HCT116 (cell line): ENCODE data around the gene NR4A1. TPM values are rescaled to one million over a fixed set of nuclear protein-coding genes. Genes with fewer than 3 reads are reported as not detected.

Source experiments
- ATAC-seq: fragments of 200-7000 bp; cut with Tn5 transposase; 2 replicates; pipeline ENCODE4 v1.9.1; 2020; ENCODE audit warnings: mild to moderate bottlenecking, moderate library complexity
- Bru-seq: library from RNA; stranded (reverse); fragments of 400-500 nt; gene quantifications from one replicate; lab custom pipeline; 2021; lab: Mats Ljungman, UMichigan
- BruChase-seq, 2 experiments: library from RNA; stranded (reverse); fragments of 400-500 nt; gene quantifications; one replicate each; lab custom pipeline; 2021; lab: Mats Ljungman, UMichigan
- BruUV-seq: library from RNA; stranded (reverse); fragments of 400-500 nt; replicated peaks from 2 replicates; lab custom pipeline; 2021; lab: Mats Ljungman, UMichigan
- CTCF ChIA-PET: fragments of 300-600 bp; sonication (Branson Sonifier 250); formaldehyde crosslinking; loops from one replicate; lab custom pipeline; 2021; ENCODE audit warnings: antibody characterized with exemption; lab: Charles Lee
- POLR2A ChIA-PET: fragments of 300-600, 350-600 bp; sonication (Branson Sonifier 250); formaldehyde crosslinking; loops from one replicate; lab custom pipeline; 2021; ENCODE audit warnings: antibody characterized with exemption; lab: Charles Lee
- RAD21 ChIA-PET, 2 experiments: fragments of 300-600 bp; sonication (Branson Sonifier 250); formaldehyde crosslinking; loops; one replicate each; lab custom pipeline; 2023; ENCODE audit warnings: low total read pairs in 2 of 2; ENCODE audit not compliant: uncharacterized antibody in 2 of 2, unreplicated experiment in 2 of 2, low non-redundant PET in 1 of 2; lab: Charles Lee
- DNase-seq: peaks from one replicate; pipeline ENCODE4 v3.0.0-alpha.2; 2010; ENCODE audit warnings: low read depth, low spot score
- H2AFZ ChIP-seq: fragments of 200-600 bp; shearing (Covaris generic), sonication (generic); 2 replicates; pipeline ENCODE4 v1.6.1; 2017; ENCODE audit warnings: low read depth, mixed run types, mixed read lengths, antibody characterized with exemption, low read length; ENCODE audit not compliant: poor library complexity, severe bottlenecking
- H3K27ac ChIP-seq: 2 replicates; pipeline ENCODE4 v1.5.1; 2012; ENCODE audit warnings: low read depth, low read length
- H3K27me3 ChIP-seq: fragments of 200-600 bp; sonication (generic); 2 replicates; pipeline ENCODE4 v1.6.1; 2016; ENCODE audit warnings: mixed run types, low read length, mixed read lengths; ENCODE audit not compliant: insufficient read depth
- H3K36me3 ChIP-seq, 2 experiments: fragments of 200-500 bp in 1 of 2; fragments of 200-600 bp in 1 of 2; sonication (Bioruptor generic) in 1 of 2; sonication (generic) in 1 of 2; 2 replicates each; pipeline versions ENCODE4 v1.5.1 to v1.6.1; 2014 to 2016; ENCODE audit warnings: low read length in 2 of 2, inconsistent platforms in 1 of 2, mixed read lengths in 1 of 2, mixed run types in 1 of 2; ENCODE audit not compliant: insufficient read depth in 2 of 2, control insufficient read depth in 1 of 2
- H3K4me1 ChIP-seq, 2 experiments: fragments of 200-600 bp in 1 of 2; sonication (generic) in 1 of 2; 2 replicates each; pipeline versions ENCODE4 v1.5.1 to v1.6.1; 2012 to 2017; ENCODE audit warnings: low read length in 2 of 2, inconsistent platforms in 1 of 2, mild to moderate bottlenecking in 1 of 2, mixed read lengths in 1 of 2, mixed run types in 1 of 2, moderate library complexity in 1 of 2; ENCODE audit not compliant: insufficient read depth in 2 of 2, control insufficient read depth in 1 of 2
- H3K4me2 ChIP-seq: fragments of 200-600 bp; sonication (generic); 2 replicates; pipeline ENCODE4 v1.6.1; 2017; ENCODE audit warnings: mixed run types, low read length, mixed read lengths
- H3K4me3 ChIP-seq, 2 experiments: fragments of 200-600 bp in 1 of 2; sonication (generic) in 1 of 2; replicated peaks in 1 of 2; 2 replicates each; pipeline ENCODE4 v1.5.1; 2011 to 2016; ENCODE audit warnings: low read length in 2 of 2, control low read depth in 1 of 2, low read depth in 1 of 2, mild to moderate bottlenecking in 1 of 2, mixed read lengths in 1 of 2, mixed run types in 1 of 2
- H3K79me2 ChIP-seq: fragments of 200-600 bp; sonication (generic); 2 replicates; pipeline ENCODE4 v1.6.1; 2017; ENCODE audit warnings: mild to moderate bottlenecking, mixed run types, low read length, moderate library complexity, mixed read lengths; ENCODE audit not compliant: insufficient read depth
- H3K9ac ChIP-seq: fragments of 200-600 bp; sonication (generic); 2 replicates; pipeline ENCODE4 v1.6.1; 2016; ENCODE audit warnings: low read length, mixed read lengths
- H3K9me2 ChIP-seq: fragments of 200-600 bp; sonication (generic), shearing (Covaris generic); 2 replicates; pipeline ENCODE4 v1.6.1; 2017; ENCODE audit warnings: mixed run types, mild to moderate bottlenecking, moderate library complexity; ENCODE audit not compliant: insufficient read depth
- H3K9me3 ChIP-seq, 2 experiments: fragments of 200-500 bp in 1 of 2; fragments of 200-600 bp in 1 of 2; sonication (Bioruptor generic) in 1 of 2; sonication (generic) in 1 of 2; 2 replicates each; pipeline ENCODE4 v1.6.1; 2014 to 2017; ENCODE audit warnings: low read length in 2 of 2, mixed read lengths in 2 of 2, inconsistent platforms in 1 of 2, low read depth in 1 of 2, mild to moderate bottlenecking in 1 of 2, mixed run types in 1 of 2, moderate library complexity in 1 of 2; ENCODE audit not compliant: control insufficient read depth in 1 of 2, insufficient read depth in 1 of 2
- H4K20me1 ChIP-seq: fragments of 200-600 bp; sonication (generic), shearing (Covaris generic); 2 replicates; pipeline ENCODE4 v1.6.1; 2017; ENCODE audit warnings: mixed run types, mild to moderate bottlenecking, moderate library complexity; ENCODE audit not compliant: insufficient read depth
- ATF3 ChIP-seq: IDR thresholded peaks from 2 replicates; pipeline ENCODE4 v1.6.1; 2012
- CEBPB ChIP-seq: IDR thresholded peaks from 2 replicates; pipeline ENCODE4 v1.6.1; 2012; ENCODE audit warnings: low read depth
- CTCF ChIP-seq, 3 experiments: fragments of 200-600 bp in 1 of 3; sonication (generic) in 1 of 3; IDR thresholded peaks in 2 of 3; conservative IDR thresholded peaks in 1 of 3; 2 replicates each; pipeline ENCODE4 v1.5.1; 2012 to 2017; ENCODE audit warnings: low read depth in 2 of 3, low read length in 2 of 3, antibody characterized with exemption in 1 of 3, borderline replicate concordance in 1 of 3, control low read depth in 1 of 3, mild to moderate bottlenecking in 1 of 3, mixed read lengths in 1 of 3, mixed run types in 1 of 3, moderate library complexity in 1 of 3; ENCODE audit not compliant: insufficient read depth in 1 of 3
- EGR1 ChIP-seq: IDR thresholded peaks from 2 replicates; pipeline ENCODE4 v1.6.1; 2012; ENCODE audit warnings: low read depth
- ELF1 ChIP-seq: IDR thresholded peaks from 2 replicates; pipeline ENCODE4 v1.6.1; 2012; ENCODE audit warnings: low read depth, borderline replicate concordance
- FOSL1 ChIP-seq: IDR thresholded peaks from 2 replicates; pipeline ENCODE4 v1.6.1; 2012; ENCODE audit warnings: low read depth
- MAX ChIP-seq: IDR thresholded peaks from 2 replicates; pipeline ENCODE4 v1.6.1; 2012
- POLR2A ChIP-seq: IDR thresholded peaks from 2 replicates; pipeline ENCODE4 v1.7.0; 2011; ENCODE audit warnings: borderline replicate concordance; ENCODE audit not compliant: insufficient read depth, insufficient read length; ENCODE audit errors: extremely low read depth
- POLR2AphosphoS5 ChIP-seq: IDR thresholded peaks from 2 replicates; pipeline ENCODE4 v1.6.1; 2011; ENCODE audit warnings: mild to moderate bottlenecking, low read depth, low read length, moderate library complexity
- SIN3A ChIP-seq: IDR thresholded peaks from 2 replicates; pipeline ENCODE4 v1.6.1; 2012; ENCODE audit warnings: low read depth
- SP1 ChIP-seq: IDR thresholded peaks from 2 replicates; pipeline ENCODE4 v1.6.1; 2012; ENCODE audit warnings: low read depth
- SRF ChIP-seq: IDR thresholded peaks from 2 replicates; pipeline ENCODE4 v1.6.1; 2012; ENCODE audit warnings: low read depth
- TCF7L2 ChIP-seq: IDR thresholded peaks from 2 replicates; pipeline ENCODE4 v1.7.0; 2011; ENCODE audit warnings: borderline replicate concordance, inconsistent platforms; ENCODE audit not compliant: insufficient read depth, insufficient read length; ENCODE audit errors: extremely low read depth
- ZBTB33 ChIP-seq: IDR thresholded peaks from 2 replicates; pipeline ENCODE4 v1.6.1; 2011; ENCODE audit warnings: mild to moderate bottlenecking, low read length, moderate library complexity; ENCODE audit not compliant: insufficient replicate concordance; ENCODE audit errors: extremely low read depth
- ZFX ChIP-seq: fragments of 450-650 bp; IDR thresholded peaks from 2 replicates; pipeline ENCODE4 v1.6.1; 2017
- ZNF274 ChIP-seq: fragments of 200-500 bp; sonication (Bioruptor generic); IDR thresholded peaks from 2 replicates; pipeline ENCODE4 v1.6.1; 2014; ENCODE audit warnings: mild to moderate bottlenecking, low read depth, low read length, inconsistent platforms
- intact Hi-C: fragments of 100-400 bp; cut with micrococcal nuclease; formaldehyde crosslinking; loops from 2 replicates; pipeline ENCODE4 v1.10.0; 2022
- long read RNA-seq: library from polyadenylated mRNA; unstranded; transcript quantifications from one replicate; pipeline ENCODE4 v2.0.0, GENCODE V29; 2021; ENCODE audit not compliant: unreplicated experiment
- polyA plus RNA-seq: library from polyadenylated mRNA; unstranded; fragments of >200 nt; gene quantifications from 2 replicates; pipeline ENCODE4 v1.2.1, GENCODE V29; 2012; ENCODE audit warnings: missing spikeins
- total RNA-seq: library from RNA; stranded (reverse); gene quantifications from one replicate; pipeline ENCODE4 v1.2.1, GENCODE V29; 2021; ENCODE audit not compliant: unreplicated experiment

NR4A1 gene
- total RNA-seq (35.3 TPM), Bru-seq, nascent RNA (percentile 62 among the genes with signal in this experiment), BruChase-seq, experiment 1, labeled RNA remaining after a 6-hour chase (percentile 59 among the genes with signal in this experiment), BruChase-seq, experiment 2, labeled RNA remaining after a 2-hour chase (percentile 57 among the genes with signal in this experiment)
- 117 and 343 TPM in 2 replicates for polyA plus RNA-seq
- long read RNA-seq, full-length matches to known transcripts = 26 of 61 reads
- long read RNA-seq, partial matches to known transcripts = 26 of 61 reads
- long read RNA-seq, other reads (novel, unspliced or antisense) = 9 of 61 reads

GRCh38 chr12:52050758-52051541 lies at the start of gene NR4A1:
TSS of gene NR4A1 (plus strand) at chr12:52051442. CDS start at chr12:52054329, 2,887 bp downstream.
- ChIA-PET POLR2A (interaction anchor here (0.6 to 2.3 kb wide), 16 partner anchors 9 to 478 kb away, joined by 3 to 40 read pairs (median 6); partner anchors contain the start of gene ATG101), RAD21 (no interaction called here)
- H3K9me3 ChIP-seq = no peaks in the 10 kb centered on the region
- 0 out of 4 replicates have a peak, but pooled peaks cover 0 to 3% of the 10 kb centered on the region in 2 experiments for H3K36me3 ChIP-seq
- DNase-seq = peak; percentile 87
- peaks cover 31% of the 10 kb centered on the region; the same call in 1 of the 2 replicates for H3K79me2 ChIP-seq
- peak within 1 kb of the TSS; percentile 99 for H3K4me2 ChIP-seq
- H3K27me3 ChIP-seq = no peaks in the 10 kb centered on the region
- peak within 1 kb of the TSS; percentile 85 for H3K9ac ChIP-seq
- no peaks in the 10 kb centered on the region for H4K20me1 ChIP-seq
- peak within 1 kb of the TSS; percentile 92 for H3K27ac ChIP-seq
- TF ChIP-seq ZBTB33 = no peak
- no peak for TF ChIP-seq CEBPB
- peak; percentile 63 for TF ChIP-seq POLR2A
- no peak for TF ChIP-seq EGR1
- TF ChIP-seq TCF7L2 = peak; percentile 95
- TF ChIP-seq CTCF (IDR thresholded peaks at IDR 0.05 in 2 of 3, conservative IDR thresholded peaks at IDR 0.05 in 1 of 3; ENCODE audit: borderline replicate concordance in 1 of 3, insufficient read depth in 1 of 3, low read depth in 2 of 3, low read length in 2 of 3) = 0 out of 6 replicates have a peak, but pooled peaks of 1 of the 3 experiments have one; percentile 11
- TF ChIP-seq SRF = peak; percentile 99
- TF ChIP-seq ELF1 = no peak
- 0 out of 2 replicates have a peak, but pooled peaks have one; percentile 64 for TF ChIP-seq SIN3A
- no peak for TF ChIP-seq ATF3
- peak; percentile 67 for TF ChIP-seq SP1
- TF ChIP-seq MAX = peak; percentile 62; the same call in 1 of the 2 replicates
- peak; percentile 90 for TF ChIP-seq POLR2AphosphoS5
- peak; percentile 69; the same call in 1 of the 2 replicates for TF ChIP-seq ZFX
- no peak for TF ChIP-seq ZNF274
- no peak for TF ChIP-seq FOSL1
- TF ChIP-seq, all 23 proteins: peak for 9
- Histone ChIP-seq H3K9me2 (no peaks in the 10 kb centered on the region), H2AFZ (no peak within 1 kb of the TSS), H3K4me1 (peaks cover 22 to 48% of the 10 kb centered on the region in 2 experiments), H3K4me3 (peak within 1 kb of the TSS; percentile 62 to 86)
- intact Hi-C loops = loop anchor here (1.0 kb wide), 2 partner anchors 14 to 18 kb away; partner anchors contain the start of gene ATG101
- BruUV-seq = no TSS peak
- CTCF ChIA-PET = interaction anchor here (0.8 to 2.7 kb wide), 5 partner anchors 16 to 70 kb away, joined by 3 to 25 read pairs (median 7); no protein-coding TSS in a partner anchor
- peak; percentile 82 for ATAC-seq
